Upper lobe of right lung (tissue), 1 donor: ENCODE data around the gene RND2. TPM values are rescaled to one million over a fixed set of nuclear protein-coding genes. Genes with fewer than 3 reads are reported as not detected.

ENCODE experiments used
- ATAC-seq: fragments of 200-7000 bp; cut with Tn5 transposase; one replicate; pipeline ENCODE4 v1.9.1; 2020; ENCODE audit warnings: mild to moderate bottlenecking, moderate library complexity
- DNase-seq: peaks from one replicate; pipeline ENCODE4 v3.0.0-alpha.2; 2020
- H3K27ac ChIP-seq: fragments of 200-600 bp; one replicate; pipeline ENCODE4 v1.8.0; 2022
- H3K27me3 ChIP-seq: fragments of 200-600 bp; one replicate; pipeline ENCODE4 v1.8.0; 2022; ENCODE audit warnings: mild to moderate bottlenecking
- H3K36me3 ChIP-seq: fragments of 200-600 bp; one replicate; pipeline ENCODE4 v1.8.0; 2022
- H3K4me1 ChIP-seq: fragments of 200-600 bp; one replicate; pipeline ENCODE4 v1.8.0; 2022
- H3K4me3 ChIP-seq: fragments of 200-600 bp; one replicate; pipeline ENCODE4 v1.8.0; 2022; ENCODE audit warnings: mild to moderate bottlenecking
- H3K9me3 ChIP-seq: fragments of 200-600 bp; one replicate; pipeline ENCODE4 v1.8.0; 2022
- intact Hi-C: fragments of 100-400 bp; cut with DNase I; formaldehyde crosslinking; loops from one replicate; pipeline ENCODE4 v1.11.0; 2022
- total RNA-seq: library from RNA; stranded (reverse); fragmentation: NEBNext Ultra II Directional; extraction: Animal tissue kit (Norgen Biotek cat#: 25700); gene quantifications from one replicate; pipeline ENCODE4 v1.2.1, GENCODE V29; 2021
- TF ChIP-seq, protein P1 (sequence below): fragments of 200-600 bp; IDR thresholded peaks from one replicate; pipeline ENCODE4 v1.8.0; 2022; ENCODE audit warnings: antibody characterized with exemption
- donor health status: DM: no; HTN: yes; CAD: no; lungs with severe emphysema.

The RND2 gene
- total RNA-seq, 1 donor from 2014 or later, result 0.78 TPM

DNA sequence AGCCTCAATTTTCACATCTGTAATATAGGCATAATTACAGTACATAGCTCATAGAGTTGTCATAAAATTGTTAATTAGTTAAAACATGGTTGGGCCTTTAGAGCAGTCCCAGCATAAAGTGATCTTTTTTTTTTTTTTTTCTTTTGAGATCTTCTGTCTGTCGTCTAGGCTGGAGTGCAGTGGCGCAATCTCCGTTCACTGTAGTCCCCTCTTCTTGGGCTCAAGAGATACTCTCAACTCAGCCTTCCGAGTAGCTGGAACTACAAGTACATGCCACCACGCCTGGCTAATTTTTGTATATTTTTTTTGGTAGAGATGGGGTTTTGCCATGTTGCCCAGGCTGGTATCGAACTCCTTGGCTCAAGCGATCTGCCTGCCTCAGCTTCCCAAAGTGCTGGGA, 31.0 kb downstream of the RND2 start:
- no peak for ATAC-seq
- Histone ChIP-seq H3K27me3 (no peaks in the 10 kb centered on the region), H3K36me3 (no peaks in the 10 kb centered on the region), H3K4me1 (no peaks in the 10 kb centered on the region), H3K4me3 (no peak overlapping the region), H3K9me3 (no peaks in the 10 kb centered on the region), H3K27ac (no peak overlapping the region)
- DNase-seq, result no peak
- intact Hi-C loops, result no loop called here
- TF ChIP-seq, protein P1, sequence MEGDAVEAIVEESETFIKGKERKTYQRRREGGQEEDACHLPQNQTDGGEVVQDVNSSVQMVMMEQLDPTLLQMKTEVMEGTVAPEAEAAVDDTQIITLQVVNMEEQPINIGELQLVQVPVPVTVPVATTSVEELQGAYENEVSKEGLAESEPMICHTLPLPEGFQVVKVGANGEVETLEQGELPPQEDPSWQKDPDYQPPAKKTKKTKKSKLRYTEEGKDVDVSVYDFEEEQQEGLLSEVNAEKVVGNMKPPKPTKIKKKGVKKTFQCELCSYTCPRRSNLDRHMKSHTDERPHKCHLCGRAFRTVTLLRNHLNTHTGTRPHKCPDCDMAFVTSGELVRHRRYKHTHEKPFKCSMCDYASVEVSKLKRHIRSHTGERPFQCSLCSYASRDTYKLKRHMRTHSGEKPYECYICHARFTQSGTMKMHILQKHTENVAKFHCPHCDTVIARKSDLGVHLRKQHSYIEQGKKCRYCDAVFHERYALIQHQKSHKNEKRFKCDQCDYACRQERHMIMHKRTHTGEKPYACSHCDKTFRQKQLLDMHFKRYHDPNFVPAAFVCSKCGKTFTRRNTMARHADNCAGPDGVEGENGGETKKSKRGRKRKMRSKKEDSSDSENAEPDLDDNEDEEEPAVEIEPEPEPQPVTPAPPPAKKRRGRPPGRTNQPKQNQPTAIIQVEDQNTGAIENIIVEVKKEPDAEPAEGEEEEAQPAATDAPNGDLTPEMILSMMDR, result no peak

DNA sequence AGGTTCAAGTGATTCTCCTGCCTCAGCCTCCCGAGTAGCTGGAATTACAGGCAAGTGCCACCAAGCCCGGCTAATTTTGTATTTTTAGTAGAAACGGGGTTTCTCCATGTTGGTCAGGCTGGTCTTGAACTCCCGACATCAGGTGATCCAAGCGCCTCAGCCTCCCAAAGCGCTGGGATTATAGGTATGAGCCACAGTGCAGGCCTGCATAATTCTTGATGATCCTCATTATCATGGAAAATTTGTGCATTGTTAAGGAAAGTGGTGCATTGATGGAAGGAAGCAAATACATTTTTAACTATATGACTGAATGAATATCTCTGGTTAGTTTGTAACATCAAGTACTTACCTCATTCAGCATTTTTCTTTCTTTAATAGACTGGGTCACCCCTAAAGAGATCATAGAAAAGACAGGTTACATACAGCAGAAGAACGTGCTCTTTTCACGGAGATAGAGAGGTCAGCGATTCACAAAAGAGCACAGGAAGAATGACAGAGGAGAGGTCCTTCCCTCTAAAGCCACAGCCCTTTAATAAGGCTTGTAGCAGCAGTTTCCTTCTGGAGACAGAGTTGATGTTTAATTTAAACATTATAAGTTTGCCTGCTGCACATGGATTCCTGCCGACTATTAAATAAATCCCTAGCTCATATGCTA, 38.1 kb downstream of the RND2 start:
- intact Hi-C loops, result no loop called here
- DNase-seq, result no peak
- TF ChIP-seq, protein P1, result no peak
- Histone ChIP-seq H3K36me3 (no peaks in the 10 kb centered on the region), H3K27ac (no peak overlapping the region), H3K27me3 (no peaks in the 10 kb centered on the region), H3K4me1 (no peaks in the 10 kb centered on the region), H3K9me3 (no peaks in the 10 kb centered on the region), H3K4me3 (no peak overlapping the region)
- no peak for ATAC-seq

DNA sequence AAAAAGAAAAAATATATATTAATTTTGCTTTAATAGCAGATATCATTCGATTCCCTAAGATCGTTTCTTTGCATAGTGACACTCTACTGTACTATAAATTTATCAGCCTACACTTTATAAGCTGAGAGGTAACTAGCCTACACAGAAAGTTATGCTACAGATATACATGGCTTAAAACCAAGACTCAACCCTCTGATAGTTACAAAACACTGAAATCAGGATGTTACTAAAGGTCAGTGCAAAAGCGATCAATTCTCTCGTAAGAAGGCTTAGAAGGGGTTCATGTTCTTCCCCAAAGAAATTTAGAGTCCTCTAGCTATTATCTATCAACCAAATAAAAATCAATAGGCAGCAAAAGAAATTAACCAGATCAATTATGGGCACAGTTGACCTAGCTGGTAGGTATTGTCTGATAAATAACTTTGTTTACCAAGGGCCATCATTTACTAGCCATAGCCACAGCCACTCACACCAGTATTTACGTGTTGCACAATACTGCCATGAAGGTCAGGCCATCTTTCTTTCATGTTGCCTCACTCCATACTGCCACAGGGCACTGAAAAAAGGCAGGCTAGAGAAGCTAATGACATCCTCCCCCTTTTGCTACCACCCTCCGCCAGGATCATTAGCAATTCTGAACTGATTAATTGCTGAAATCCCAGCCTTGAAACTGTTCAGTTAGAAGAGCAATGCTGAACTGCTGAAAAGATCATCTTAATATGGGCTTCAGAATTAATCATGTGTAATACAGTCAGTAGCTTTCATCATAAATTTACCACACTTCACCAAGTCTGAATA, 43.7 kb downstream of the RND2 start:
- Histone ChIP-seq H3K36me3 (no peaks in the 10 kb centered on the region), H3K4me3 (no peak overlapping the region), H3K27me3 (no peaks in the 10 kb centered on the region), H3K9me3 (no peaks in the 10 kb centered on the region), H3K4me1 (no peaks in the 10 kb centered on the region), H3K27ac (no peak overlapping the region)
- DNase-seq (no peak), ATAC-seq (no peak)
- TF ChIP-seq, protein P1, result no peak
- intact Hi-C loops, result no loop called here

DNA sequence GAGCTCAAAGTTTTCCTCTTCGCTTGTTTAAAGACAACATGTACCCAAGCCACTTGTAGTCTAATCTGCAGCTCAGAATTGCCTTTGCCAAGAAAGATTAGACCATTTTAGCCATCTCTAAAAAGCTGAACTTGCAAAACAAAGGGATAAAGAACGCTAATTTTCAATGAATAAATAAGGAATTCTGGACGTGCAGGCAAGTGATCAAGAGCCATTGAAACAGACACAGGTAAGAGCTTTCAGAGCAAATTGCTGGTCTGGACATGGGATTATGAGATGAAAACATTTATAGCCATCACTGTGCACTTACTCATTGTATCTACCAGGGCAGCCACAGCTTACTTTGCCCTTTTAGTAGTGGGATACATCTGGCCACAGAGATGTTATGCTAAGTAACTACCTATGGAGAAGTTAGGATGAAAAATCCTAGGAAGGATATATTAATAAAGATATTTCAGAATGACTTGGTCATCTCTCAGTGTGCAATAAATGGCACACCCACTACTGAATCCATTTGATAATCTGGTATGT, 44.4 kb downstream of the RND2 start:
- DNase-seq (no peak), ATAC-seq (no peak)
- Histone ChIP-seq H3K4me1 (no peaks in the 10 kb centered on the region), H3K36me3 (no peaks in the 10 kb centered on the region), H3K4me3 (no peak overlapping the region), H3K27ac (no peak overlapping the region), H3K9me3 (no peaks in the 10 kb centered on the region), H3K27me3 (no peaks in the 10 kb centered on the region)
- TF ChIP-seq, protein P1, result no peak
- intact Hi-C loops, result no loop called here

DNA sequence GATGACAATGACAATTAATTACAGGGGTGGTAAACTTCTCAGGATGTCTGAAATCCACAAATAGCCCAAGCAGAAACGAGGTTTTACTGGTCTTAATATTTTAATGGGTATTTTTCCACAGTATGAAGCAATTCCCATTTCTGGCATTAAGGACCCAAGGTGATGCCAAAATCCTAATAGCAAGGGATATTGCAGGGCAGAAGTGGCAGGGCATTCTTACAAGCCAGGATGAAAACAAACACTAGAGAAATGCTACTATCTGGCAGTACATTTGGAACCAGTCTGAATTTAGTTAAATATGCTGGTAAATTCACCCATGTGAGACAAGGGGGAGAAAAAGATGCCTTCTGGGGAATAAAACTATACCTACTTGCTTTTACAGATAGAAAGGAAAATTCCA, 45.2 kb downstream of the RND2 start:
- no peak for ATAC-seq
- intact Hi-C loops, result no loop called here
- TF ChIP-seq, protein P1, result no peak

More for the DNA sequence above, 45.2 kb downstream of the RND2 start:
- no peak for DNase-seq
- Histone ChIP-seq H3K36me3 (no peaks in the 10 kb centered on the region), H3K27ac (no peak overlapping the region), H3K9me3 (no peaks in the 10 kb centered on the region), H3K4me1 (no peaks in the 10 kb centered on the region), H3K27me3 (no peaks in the 10 kb centered on the region), H3K4me3 (no peak overlapping the region)
